Tibial artery (tissue), 4 donors: ENCODE data around the gene INPP5D.
A peak's percentile ranks its signal among the peaks of the same experiment; 100 is the strongest.

Experiments used
- DNase-seq, 2 donors: peaks; one replicate each; pipeline ENCODE4 v3.0.0-alpha.2; 2019
- H3K27ac ChIP-seq, 2 donors: fragments of 200-600 bp; sonication (generic) in 1 of 2; 1 replicate in 1 of 2; 2 replicates in 1 of 2; pipeline ENCODE4 v1.5.1; 2018 to 2019; ENCODE audit warnings: mild to moderate bottlenecking in 1 of 2
- H3K27me3 ChIP-seq, 2 donors: fragments of 200-600 bp; sonication (generic) in 1 of 2; one replicate each; pipeline versions ENCODE4 v1.5.1 to v1.6.0; 2016 to 2019
- H3K36me3 ChIP-seq, 3 donors: fragments of 200-600 bp; sonication (generic) in 2 of 3; one replicate each; pipeline ENCODE4 v1.5.1; 2016 to 2019; ENCODE audit warnings: mild to moderate bottlenecking in 2 of 3
- H3K4me1 ChIP-seq, 4 donors: fragments of 200-600 bp; sonication (generic) in 2 of 4; 1 replicate in 3 of 4; 2 replicates in 1 of 4; pipeline ENCODE4 v1.5.1; 2016 to 2019
- H3K4me3 ChIP-seq, 2 donors: fragments of 200-600 bp; sonication (generic) in 1 of 2; 1 replicate in 1 of 2; 2 replicates in 1 of 2; pipeline ENCODE4 v1.5.1; 2018 to 2019; ENCODE audit warnings: mild to moderate bottlenecking in 2 of 2
- H3K9me3 ChIP-seq, 3 donors: fragments of 200-600 bp; sonication (generic) in 1 of 3; one replicate each; pipeline ENCODE4 v1.5.1; 2016 to 2019
- CTCF ChIP-seq, 2 experiments: fragments of 200-600 bp in 1 of 2; fragments of 450-650 bp in 1 of 2; IDR thresholded peaks; one replicate each; pipeline ENCODE4 v1.5.1; 2017 to 2019; ENCODE audit warnings: antibody characterized with exemption in 2 of 2, mild to moderate bottlenecking in 1 of 2, moderate library complexity in 1 of 2
- intact Hi-C: fragments of 100-400 bp; cut with DNase I; formaldehyde crosslinking; loops from one replicate; pipeline ENCODE4 v1.15.0; 2023; ENCODE audit warnings: low total_unique reads

The INPP5D gene

GRCh38 chr2:233068762-233069418 lies 8.7 kb downstream of the INPP5D start:
- Histone ChIP-seq H3K27me3 (no peaks in the 10 kb centered on the region), H3K27ac (no peak overlapping the region), H3K4me1 (no peaks in the 10 kb centered on the region), H3K4me3 (no peak overlapping the region), H3K36me3 (no peaks in the 10 kb centered on the region), H3K9me3 (peaks cover 0 to 12% (median 6%) of the 10 kb centered on the region in 3 donors)
- TF ChIP-seq CTCF (IDR thresholded peaks at IDR 0.05) = no peak
- DNase-seq = peak in 1 of 2 donors; percentile 41
- intact Hi-C loops = no loop called here

GRCh38 chr2:233072838-233073237 lies 12.7 kb downstream of the INPP5D start:
- Histone ChIP-seq H3K9me3 (peaks cover 0 to 12% (median 6%) of the 10 kb centered on the region in 3 donors), H3K27ac (no peak overlapping the region), H3K36me3 (no peaks in the 10 kb centered on the region), H3K4me1 (peaks cover 0 to 3% (median 0%) of the 10 kb centered on the region in 4 donors), H3K27me3 (no peaks in the 10 kb centered on the region), H3K4me3 (no peak overlapping the region)
- intact Hi-C loops = no loop called here
- DNase-seq = peak in 1 of 2 donors; percentile 19
- no peak for TF ChIP-seq CTCF (IDR thresholded peaks at IDR 0.05)

- Histone ChIP-seq H3K27ac (no peak overlapping the region), H3K36me3 (no peaks in the 10 kb centered on the region), H3K4me1 (peaks cover 0 to 3% (median 0%) of the 10 kb centered on the region in 4 donors), H3K4me3 (no peak overlapping the region), H3K27me3 (no peaks in the 10 kb centered on the region), H3K9me3 (peaks cover 0 to 12% (median 6%) of the 10 kb centered on the region in 3 donors)
- TF ChIP-seq CTCF (IDR thresholded peaks at IDR 0.05) = no peak
- DNase-seq = peak in 1 of 2 donors; percentile 19
- intact Hi-C loops = no loop called here
Measured at GRCh38 chr2:233074106-233074505, 14.0 kb downstream of the INPP5D start.

GRCh38 chr2:233075141-233075965 lies 15.2 kb downstream of the INPP5D start:
- DNase-seq = peak in 1 of 2 donors; percentile 61
- H3K4me1 ChIP-seq = peaks cover 0 to 3% (median 0%) of the 10 kb centered on the region in 4 donors
- H3K9me3 ChIP-seq = peaks cover 0 to 12% (median 6%) of the 10 kb centered on the region in 3 donors
- H3K27ac ChIP-seq = no peak overlapping the region
- intact Hi-C loops = no loop called here
- no peak for TF ChIP-seq CTCF (IDR thresholded peaks at IDR 0.05)
- H3K4me3 ChIP-seq = no peak overlapping the region
- no peaks in the 10 kb centered on the region for H3K36me3 ChIP-seq
- no peaks in the 10 kb centered on the region for H3K27me3 ChIP-seq

- intact Hi-C loops = no loop called here
- no peak overlapping the region for H3K27ac ChIP-seq
- H3K4me3 ChIP-seq = no peak overlapping the region
- H3K36me3 ChIP-seq = no peaks in the 10 kb centered on the region
- no peaks in the 10 kb centered on the region for H3K27me3 ChIP-seq
- TF ChIP-seq CTCF (IDR thresholded peaks at IDR 0.05) = no peak
- peaks cover 0 to 3% (median 0%) of the 10 kb centered on the region in 4 donors for H3K4me1 ChIP-seq
- peak in 1 of 2 donors; percentile 37 for DNase-seq
- H3K9me3 ChIP-seq = peaks cover 0 to 12% (median 5%) of the 10 kb centered on the region in 3 donors
Measured at GRCh38 chr2:233075966-233076339, 15.8 kb downstream of the INPP5D start.
